Medulla oblongata (tissue), 1 donor: ENCODE data around the gene UBE2K.
A peak's percentile ranks its signal among the peaks of the same experiment; 100 is the strongest.
"Not testable (repeated sequence)": the region's sequence is repeated elsewhere in the genome, so short reads cannot be mapped to it uniquely, and the experiment has no call there.

Source experiments
- DNase-seq: peaks from one replicate; pipeline ENCODE4 v3.0.0-alpha.2; 2015; ENCODE audit errors: extremely low spot score

The UBE2K gene

DNA sequence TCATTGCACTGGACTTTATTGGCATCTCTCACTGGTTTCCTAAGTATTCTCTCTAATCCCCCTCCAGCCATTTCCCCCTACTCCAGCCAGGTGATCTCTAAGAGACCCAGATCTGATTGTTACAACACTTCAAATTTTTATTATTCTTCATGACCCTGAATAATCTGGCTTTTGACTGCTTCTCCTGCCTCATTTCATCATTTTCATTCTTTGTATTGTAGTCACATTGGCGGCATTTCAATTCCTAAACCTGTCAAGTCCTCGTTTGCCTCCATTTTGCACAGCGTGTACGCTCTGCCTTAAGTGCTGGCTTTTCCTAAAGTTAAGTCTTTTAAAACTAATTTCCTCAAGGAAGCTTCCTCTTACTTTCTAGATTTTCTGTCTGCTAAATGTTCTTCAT, 31.6 kb downstream of the UBE2K start:
- no peak for DNase-seq

DNA sequence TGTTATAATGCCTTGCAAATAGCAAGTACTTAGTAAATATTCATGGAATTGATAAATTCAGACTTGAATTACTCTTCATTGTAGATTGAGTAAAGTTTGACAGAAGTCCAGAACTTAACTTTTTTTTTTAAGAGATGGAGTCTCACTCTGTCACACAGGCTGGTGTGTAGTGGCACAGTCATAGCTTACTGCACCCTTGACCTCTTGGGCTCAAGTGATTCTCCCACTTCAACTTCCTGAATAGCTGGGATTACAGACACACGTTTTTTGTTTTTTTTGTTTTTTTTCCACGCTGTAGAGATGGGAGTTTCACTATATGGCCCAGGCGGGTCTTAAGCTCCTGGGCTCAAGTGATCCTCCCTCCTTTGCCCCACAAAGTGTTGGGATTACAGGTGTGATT, 32.1 kb downstream of the UBE2K start:
- no peak for DNase-seq

DNA sequence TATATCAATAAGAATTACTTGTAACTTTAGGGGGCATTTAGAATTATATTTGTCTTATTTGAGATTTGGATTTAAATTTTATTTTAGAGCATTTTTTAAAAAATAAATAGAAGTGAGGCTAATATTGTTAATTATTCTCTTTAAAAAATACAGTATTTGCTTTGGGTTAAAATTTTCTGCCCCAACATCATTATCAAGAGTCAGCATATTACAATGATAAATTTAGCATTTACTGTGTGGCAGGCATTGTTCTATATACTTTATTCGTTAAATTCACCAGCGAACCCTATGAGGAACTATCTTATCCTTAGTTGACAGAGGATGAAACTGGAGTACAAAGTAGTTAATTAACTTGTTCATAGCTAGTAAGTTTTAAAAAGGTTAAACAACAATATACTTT, 34.0 kb downstream of the UBE2K start:
- DNase-seq = no peak

DNA sequence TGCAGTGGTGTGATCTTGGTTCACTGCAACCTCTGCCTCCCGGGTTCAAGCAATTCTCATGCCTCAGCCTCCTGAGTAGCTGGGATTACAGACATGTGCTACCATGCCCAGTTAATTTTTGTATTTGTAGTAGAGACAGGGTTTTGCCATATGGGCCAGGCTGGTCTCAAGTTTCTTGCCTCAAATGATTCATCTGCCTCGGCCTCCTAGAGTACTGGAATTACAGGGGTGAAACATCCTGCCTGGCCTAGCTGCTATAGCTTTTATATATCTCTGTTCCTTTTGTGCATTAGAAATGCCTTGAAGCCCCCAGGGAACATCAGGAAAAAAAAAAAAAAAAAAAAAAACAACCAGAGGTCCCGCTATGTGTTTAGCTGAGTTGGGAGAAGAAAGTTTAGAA, 34.8 kb downstream of the UBE2K start:
- no peak for DNase-seq

DNA sequence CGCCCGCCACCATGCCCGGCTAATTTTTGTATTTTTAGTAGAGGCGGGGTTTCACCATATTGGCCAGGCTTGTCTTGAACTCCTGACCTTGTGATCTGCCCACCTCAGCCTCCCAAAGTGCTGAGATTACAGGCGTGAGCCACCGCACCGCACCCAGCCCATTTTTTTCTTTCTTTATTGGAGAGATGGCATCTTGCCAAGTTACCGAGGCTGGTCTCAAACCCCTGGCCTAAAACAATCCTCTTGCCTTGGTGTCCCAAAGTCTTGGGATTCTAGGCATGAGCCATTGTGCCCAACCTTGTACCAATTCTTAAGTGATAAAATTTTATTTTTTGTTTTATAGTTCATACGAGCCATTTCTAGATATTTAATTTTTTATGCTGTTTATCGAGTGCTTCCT, 41.7 kb downstream of the UBE2K start:
- not testable (repeated sequence) for DNase-seq

DNA sequence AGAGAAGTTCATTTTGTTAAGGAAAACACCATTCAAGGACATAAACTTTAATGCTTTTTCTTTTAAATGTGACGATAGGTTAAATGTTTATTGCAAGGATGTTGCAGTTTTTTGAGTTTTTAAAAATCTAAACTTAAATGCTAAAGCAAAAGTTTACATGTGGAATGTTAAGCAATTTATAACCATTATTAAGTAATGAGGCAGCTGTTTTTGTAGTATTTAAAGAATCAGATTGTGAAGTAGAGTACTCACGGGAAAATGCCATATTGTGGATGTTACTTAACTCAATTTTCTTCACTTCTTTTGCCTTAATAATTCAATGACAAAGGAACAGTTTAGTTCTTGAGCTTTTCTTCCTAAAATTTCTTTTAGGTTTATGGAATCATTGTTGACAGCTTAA, 43.5 kb downstream of the UBE2K start:
- no peak for DNase-seq

GRCh38 chr4:39745920-39746319, 48.0 kb downstream of the UBE2K start:
- no peak for DNase-seq

GRCh38 chr4:39750216-39750615, 52.3 kb downstream of the UBE2K start:
- no peak for DNase-seq

DNA sequence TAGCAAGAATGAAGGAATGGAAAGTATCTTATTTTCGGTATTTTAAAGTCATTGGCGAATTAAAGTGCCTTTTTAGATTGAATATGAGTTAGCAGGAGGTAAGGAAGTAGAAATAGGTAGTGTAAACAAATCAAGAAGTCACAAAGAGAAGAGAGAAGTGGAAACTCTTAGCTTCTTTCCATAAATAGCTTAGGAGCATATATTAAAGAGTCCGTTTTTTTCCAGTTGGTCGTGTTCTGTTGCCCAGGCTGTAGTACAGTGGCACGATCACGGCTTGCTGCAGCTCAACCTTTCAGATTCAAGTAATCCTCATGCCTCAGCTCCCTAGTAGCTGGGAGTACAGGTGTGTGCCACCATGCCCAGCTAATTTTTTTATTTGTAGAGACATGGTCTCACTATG, 56.4 kb downstream of the UBE2K start:
- peak; percentile 28 for DNase-seq

DNA sequence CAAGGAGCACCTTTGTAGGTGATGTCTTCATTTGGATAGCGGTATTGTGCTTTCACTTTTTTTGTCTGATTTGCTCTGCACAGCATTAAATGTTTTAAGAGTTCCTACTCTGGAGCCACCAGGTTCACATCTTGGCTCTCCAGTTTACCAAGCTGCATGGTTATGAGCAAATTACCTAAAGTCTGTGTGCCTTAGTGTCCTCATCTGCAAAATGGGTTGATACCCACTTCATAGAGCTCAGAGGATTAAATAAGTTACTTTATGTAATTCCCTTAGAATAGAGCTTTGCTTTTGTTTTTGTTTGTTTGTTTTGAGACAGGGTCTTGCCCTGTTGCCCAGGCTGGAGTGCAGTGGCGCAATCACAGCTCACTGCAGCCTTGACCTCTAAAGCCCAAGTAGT, 58.2 kb downstream of the UBE2K start:
- no peak for DNase-seq

GRCh38 chr4:39758176-39758575, 60.2 kb downstream of the UBE2K start:
- no peak for DNase-seq

- no peak for DNase-seq
Measured at GRCh38 chr4:39759569-39759968, 61.6 kb downstream of the UBE2K start.

DNA sequence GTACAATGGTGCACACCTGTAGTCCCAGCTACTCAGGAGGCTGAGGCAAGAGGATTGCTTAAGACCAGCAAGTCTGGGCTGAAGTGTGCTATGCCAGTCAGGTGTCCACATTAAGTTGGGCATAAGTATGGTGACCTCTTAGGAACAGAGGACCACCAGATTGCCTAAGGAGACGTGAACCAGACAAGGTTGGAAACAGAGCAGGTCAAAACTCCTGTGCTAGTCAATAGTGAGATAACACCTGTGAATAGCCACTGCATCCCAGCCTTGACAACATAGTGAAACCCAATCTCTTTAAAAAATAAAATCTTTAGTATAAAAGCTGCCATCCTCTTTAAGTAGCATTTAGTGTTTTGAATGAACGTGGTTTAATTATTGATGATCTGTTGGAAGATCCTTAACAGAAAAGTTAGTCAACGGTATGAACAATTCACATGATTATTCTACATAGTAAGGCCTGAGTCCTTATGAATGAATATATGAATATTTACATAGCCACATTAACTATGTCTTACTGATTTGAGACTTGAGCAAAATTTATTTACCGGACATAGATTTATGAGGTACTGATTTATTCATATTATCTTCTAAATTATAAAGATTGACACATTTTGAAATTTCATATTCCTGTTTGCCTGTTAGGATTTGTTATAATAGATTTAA, 63.2 kb downstream of the UBE2K start:
- DNase-seq = no peak

GRCh38 chr4:39763714-39764572, 66.0 kb downstream of the UBE2K start:
- DNase-seq = no peak

DNA sequence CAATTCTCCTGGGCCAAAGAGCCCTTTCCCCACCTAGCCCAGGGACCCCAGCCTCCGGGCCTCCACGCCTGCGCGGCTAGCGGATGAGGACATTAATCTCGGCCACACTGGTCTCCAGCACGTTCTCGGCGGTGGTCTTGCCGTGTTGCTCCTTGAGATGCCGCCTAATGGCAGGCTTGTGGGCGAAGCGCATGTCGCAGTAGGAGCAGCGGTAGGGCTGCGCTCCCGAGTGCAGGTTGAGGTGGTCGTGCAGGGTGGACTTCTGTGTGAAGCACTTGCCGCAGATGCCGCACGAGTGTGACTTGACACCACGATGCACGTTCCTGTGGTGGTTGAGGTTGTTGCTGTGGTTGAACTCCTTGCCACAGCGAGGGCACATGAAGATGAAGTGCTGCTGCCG, 72.1 kb downstream of the UBE2K start:
- no peak for DNase-seq

GRCh38 chr4:39770471-39770870, 72.5 kb downstream of the UBE2K start:
- no peak for DNase-seq

- DNase-seq = no peak
Measured at GRCh38 chr4:39770969-39771724, 73.2 kb downstream of the UBE2K start.

DNA sequence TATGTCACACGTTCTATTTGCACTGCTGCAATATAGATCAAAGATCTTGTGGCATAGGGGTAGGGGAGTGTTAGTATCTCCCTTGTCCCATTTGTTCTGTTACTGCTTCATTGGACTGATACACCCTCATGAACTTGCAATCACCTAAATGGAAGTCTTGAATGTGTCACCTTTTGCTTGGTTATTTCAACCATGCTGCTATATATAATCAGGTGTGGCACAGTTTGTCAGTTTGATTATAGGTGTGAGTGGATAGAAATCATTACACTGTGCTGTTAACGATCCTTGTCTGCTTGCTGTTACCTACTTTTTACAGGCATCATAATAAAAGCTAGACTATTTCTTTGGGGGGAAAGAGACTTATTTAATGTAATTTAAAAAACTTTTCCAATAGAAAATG, 84.1 kb downstream of the UBE2K start:
- DNase-seq = not testable (repeated sequence)

- no peak for DNase-seq
Measured at GRCh38 chr4:39785083-39785482, 87.1 kb downstream of the UBE2K start.

GRCh38 chr4:39786838-39787237, 88.9 kb downstream of the UBE2K start:
- DNase-seq = no peak

DNA sequence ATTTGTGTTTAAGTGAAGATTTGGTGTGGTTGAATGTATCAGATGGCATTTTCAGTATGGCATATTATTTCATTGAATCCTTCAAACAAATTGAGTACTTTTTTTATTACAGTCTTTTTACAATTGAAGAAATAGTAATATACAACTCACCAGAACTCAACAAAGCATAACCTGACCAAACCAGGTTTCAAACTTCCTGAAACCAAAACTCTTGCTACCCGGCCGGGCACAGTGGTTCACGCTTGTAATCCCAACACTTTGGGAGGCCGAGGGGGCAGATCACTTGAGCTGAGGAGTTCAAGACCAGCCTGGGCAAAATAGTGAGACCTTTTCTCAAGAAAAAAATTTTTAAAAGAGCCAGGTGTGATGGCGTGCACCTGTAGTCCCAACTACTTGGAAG, 94.2 kb downstream of the UBE2K start:
- no peak for DNase-seq

GRCh38 chr4:39792529-39792928, 94.6 kb downstream of the UBE2K start:
- DNase-seq = no peak

- DNase-seq = not testable (repeated sequence)
Measured at GRCh38 chr4:39792976-39793375, 95.0 kb downstream of the UBE2K start.
